Ectodermal cell (in vitro differentiated cells): ENCODE data around the gene ESR1.
"Not testable (repeated sequence)": the region's sequence is repeated elsewhere in the genome, so short reads cannot be mapped to it uniquely, and the experiment has no call there.

Source experiments
- H3K27ac ChIP-seq: 2 replicates; pipeline ENCODE4 v1.7.0; 2013; ENCODE audit warnings: mild to moderate bottlenecking, low read depth, low read length; ENCODE audit not compliant: insufficient read depth, poor library complexity, severe bottlenecking
- H3K27me3 ChIP-seq: 2 replicates; pipeline ENCODE4 v1.7.0; 2013; ENCODE audit warnings: mild to moderate bottlenecking, low read length; ENCODE audit not compliant: insufficient read depth, control insufficient read depth, poor library complexity, severe bottlenecking
- H3K36me3 ChIP-seq: one replicate; pipeline ENCODE4 v1.7.0; 2013; ENCODE audit warnings: low read length; ENCODE audit not compliant: control insufficient read depth, insufficient read depth
- H3K4me1 ChIP-seq: one replicate; pipeline ENCODE4 v1.7.0; 2013; ENCODE audit warnings: low read length; ENCODE audit not compliant: control insufficient read depth, insufficient read depth
- H3K4me3 ChIP-seq: 2 replicates; pipeline ENCODE4 v1.7.0; 2013; ENCODE audit warnings: low read depth, low read length, control low read depth; ENCODE audit not compliant: insufficient read depth
- H3K9me3 ChIP-seq: 2 replicates; pipeline ENCODE4 v1.7.0; 2013; ENCODE audit warnings: mild to moderate bottlenecking, low read length, moderate library complexity; ENCODE audit not compliant: control insufficient read depth
- WGBS, 2 experiments: methylation state at CpG; one replicate each; pipeline ENCODE4 v1.1.7; 2013; ENCODE audit warnings: missing lambda C conversion rate in 2 of 2; 5-methylcytosine and 5-hydroxymethylcytosine counted together

The ESR1 gene

DNA sequence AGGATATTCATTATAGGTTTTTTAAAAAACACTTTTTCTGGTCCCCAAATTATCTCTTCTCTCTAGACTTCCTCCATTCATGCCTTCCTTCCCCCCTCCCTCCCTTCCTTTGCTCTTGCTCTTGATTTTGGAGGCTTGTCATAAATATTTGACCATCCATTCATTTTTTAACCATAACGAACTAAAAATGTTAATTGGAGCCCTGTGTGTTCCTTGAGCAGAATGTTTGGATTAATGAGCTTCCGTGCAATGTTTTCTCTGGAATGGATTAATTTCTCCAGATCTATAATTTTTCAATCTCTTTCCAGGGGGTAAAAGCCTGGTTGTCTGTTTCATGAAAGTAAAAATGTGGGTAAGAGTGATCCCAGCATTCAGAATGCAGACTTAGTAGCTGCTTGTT, 155.5 kb downstream of the ESR1 start:
- no peak overlapping the region for H3K4me3 ChIP-seq
- no peaks in the 10 kb centered on the region for H3K27me3 ChIP-seq
- H3K4me1 ChIP-seq, result no peaks in the 10 kb centered on the region
- WGBS, 2 experiments, result 91 to 100% methylated on average over 1 to 2 of the region's 2 CpGs
- H3K27ac ChIP-seq, result no peak overlapping the region
- no peaks in the 10 kb centered on the region for H3K36me3 ChIP-seq
- no peaks in the 10 kb centered on the region for H3K9me3 ChIP-seq

- not testable (repeated sequence) for H3K27me3 ChIP-seq, H3K4me3 ChIP-seq, H3K27ac ChIP-seq, H3K9me3 ChIP-seq, H3K4me1 ChIP-seq, H3K36me3 ChIP-seq
- 92 to 99% methylated on average over 4 of the region's 4 CpGs for WGBS, 2 experiments
Measured at GRCh38 chr6:151964412-151964811, 156.9 kb downstream of the ESR1 start.

DNA sequence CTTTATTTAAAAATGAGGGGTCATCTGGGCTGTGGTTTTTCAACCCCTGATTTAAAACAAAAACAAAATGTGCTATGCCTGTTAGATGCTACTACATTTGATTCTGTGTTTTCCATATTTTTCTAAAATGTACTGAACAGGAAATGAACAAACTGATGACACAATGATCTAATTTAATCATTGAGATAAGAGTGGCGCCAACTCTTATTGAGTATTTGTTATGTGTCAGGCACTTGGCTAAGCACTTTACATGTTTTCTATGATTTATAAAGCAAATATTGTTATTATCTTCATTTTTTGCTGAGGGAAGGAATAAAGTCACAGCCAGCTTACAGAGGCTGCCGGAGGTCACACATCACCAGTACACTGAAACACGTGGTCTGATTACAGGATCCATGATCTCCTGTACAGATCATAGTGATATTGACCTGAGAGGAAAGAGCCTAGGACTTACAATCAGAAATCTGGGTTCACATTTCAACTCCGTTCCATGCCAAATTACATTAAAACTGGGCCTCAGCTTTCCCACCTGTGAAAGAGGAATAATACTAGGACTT, 166.7 kb downstream of the ESR1 start:
- Histone ChIP-seq H3K9me3 (no peaks in the 10 kb centered on the region), H3K4me3 (no peak overlapping the region), H3K27me3 (no peaks in the 10 kb centered on the region), H3K27ac (no peak overlapping the region), H3K36me3 (no peaks in the 10 kb centered on the region), H3K4me1 (no peaks in the 10 kb centered on the region)
- 95% methylated on average over 3 to 4 of the region's 4 CpGs for WGBS, 2 experiments

GRCh38 chr6:151975795-151976194, 168.3 kb downstream of the ESR1 start:
- Histone ChIP-seq H3K4me3 (no peak overlapping the region), H3K27ac (no peak overlapping the region), H3K36me3 (no peaks in the 10 kb centered on the region), H3K27me3 (no peaks in the 10 kb centered on the region), H3K9me3 (no peaks in the 10 kb centered on the region), H3K4me1 (no peaks in the 10 kb centered on the region)
- WGBS, 2 experiments, result 86 to 90% methylated on average over 1 of the region's 1 CpG

DNA sequence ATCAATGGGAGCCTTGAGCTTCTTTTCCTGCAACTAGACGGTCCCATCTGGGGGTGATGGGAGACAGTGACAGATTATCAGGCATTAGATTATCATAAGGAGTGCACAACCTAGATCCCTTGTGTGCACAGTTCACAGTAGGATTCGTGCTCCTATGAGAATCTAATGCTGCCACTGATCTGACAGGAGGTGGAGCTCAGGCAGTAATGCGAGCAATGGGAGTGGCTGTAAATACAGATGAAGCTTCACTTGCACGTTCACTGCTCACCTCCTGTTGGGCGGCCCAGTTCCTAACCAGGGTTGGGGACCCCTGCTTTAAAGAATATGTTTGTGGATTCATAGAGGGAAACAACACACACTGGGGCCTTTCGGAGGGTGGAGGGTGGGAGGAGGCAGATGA, 180.7 kb downstream of the ESR1 start:
- not testable (repeated sequence) for H3K27me3 ChIP-seq, H3K9me3 ChIP-seq, H3K4me3 ChIP-seq, H3K4me1 ChIP-seq, H3K36me3 ChIP-seq, H3K27ac ChIP-seq
- 70 to 79% methylated on average over 5 to 6 of the region's 6 CpGs for WGBS, 2 experiments

- Histone ChIP-seq H3K9me3 (no peaks in the 10 kb centered on the region), H3K4me1 (no peaks in the 10 kb centered on the region), H3K36me3 (no peaks in the 10 kb centered on the region), H3K27me3 (no peaks in the 10 kb centered on the region), H3K27ac (no peak overlapping the region), H3K4me3 (no peak overlapping the region)
- WGBS, 2 experiments, result 96% methylated on average over 4 to 5 of the region's 5 CpGs
Measured at GRCh38 chr6:151992091-151992490, 184.6 kb downstream of the ESR1 start.

- 89 to 92% methylated on average over 3 of the region's 3 CpGs for WGBS, 2 experiments
- H3K4me1 ChIP-seq, result no peaks in the 10 kb centered on the region
- H3K9me3 ChIP-seq, result no peaks in the 10 kb centered on the region
Measured at GRCh38 chr6:151993364-151993763, 185.9 kb downstream of the ESR1 start.

DNA sequence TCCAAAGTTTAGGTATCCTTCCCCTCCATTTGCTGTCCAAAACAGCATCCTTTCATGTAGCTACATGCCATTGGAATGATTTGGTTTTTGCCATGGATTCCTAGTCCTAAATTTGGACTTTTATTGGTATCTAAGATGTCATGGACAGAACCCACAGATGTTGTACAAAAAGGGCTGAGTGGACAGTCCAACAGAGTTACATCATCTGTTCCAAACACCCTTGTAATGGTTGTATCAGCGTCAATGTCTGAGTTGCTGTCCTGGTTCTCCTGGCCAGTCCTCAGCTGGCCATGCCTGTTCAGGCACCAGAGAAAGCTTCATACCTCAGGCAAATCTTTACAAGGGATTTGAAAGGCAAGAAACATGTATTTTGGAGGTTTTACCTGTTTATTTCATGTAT, 191.3 kb downstream of the ESR1 start:
- WGBS, 2 experiments, result 98 to 100% methylated on average over 1 of the region's 1 CpG
- H3K4me1 ChIP-seq, result no peaks in the 10 kb centered on the region
- no peak overlapping the region for H3K27ac ChIP-seq
- H3K36me3 ChIP-seq, result no peaks in the 10 kb centered on the region
- H3K9me3 ChIP-seq, result no peaks in the 10 kb centered on the region
- H3K4me3 ChIP-seq, result no peak overlapping the region
- H3K27me3 ChIP-seq, result no peaks in the 10 kb centered on the region

More at GRCh38 chr6:151993364-151993763, 185.9 kb downstream of the ESR1 start:
- H3K36me3 ChIP-seq, result no peaks in the 10 kb centered on the region
- no peak overlapping the region for H3K27ac ChIP-seq
- H3K4me3 ChIP-seq, result no peak overlapping the region
- H3K27me3 ChIP-seq, result no peaks in the 10 kb centered on the region

DNA sequence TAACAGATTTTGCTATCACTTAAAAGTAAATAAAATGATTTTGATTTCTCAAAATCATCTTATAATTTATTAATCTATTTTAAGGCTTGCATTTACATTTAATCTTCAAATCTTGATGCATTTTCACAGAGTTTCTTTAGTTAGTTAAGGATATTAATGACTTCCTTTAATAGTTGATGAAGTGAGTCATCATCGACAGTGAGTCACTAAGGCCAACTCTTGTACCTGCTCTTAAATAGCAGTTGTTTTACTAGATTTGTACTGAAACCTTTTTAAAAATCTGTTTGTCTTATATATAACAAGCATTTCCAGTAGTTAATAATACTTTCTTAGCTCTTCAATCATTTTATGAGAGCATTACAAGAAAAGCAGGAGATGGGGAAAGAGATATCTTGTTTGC, 191.7 kb downstream of the ESR1 start:
- Histone ChIP-seq H3K27me3 (no peaks in the 10 kb centered on the region), H3K4me3 (no peak overlapping the region), H3K36me3 (no peaks in the 10 kb centered on the region), H3K4me1 (no peaks in the 10 kb centered on the region), H3K27ac (no peak overlapping the region), H3K9me3 (no peaks in the 10 kb centered on the region)
- 90 to 100% methylated on average over 1 of the region's 1 CpG for WGBS, 2 experiments

GRCh38 chr6:152001408-152001807, 193.9 kb downstream of the ESR1 start:
- no peaks in the 10 kb centered on the region for H3K36me3 ChIP-seq
- no peaks in the 10 kb centered on the region for H3K4me1 ChIP-seq
- H3K9me3 ChIP-seq, result no peaks in the 10 kb centered on the region
- H3K27ac ChIP-seq, result no peak overlapping the region
- H3K27me3 ChIP-seq, result no peaks in the 10 kb centered on the region
- no peak overlapping the region for H3K4me3 ChIP-seq

DNA sequence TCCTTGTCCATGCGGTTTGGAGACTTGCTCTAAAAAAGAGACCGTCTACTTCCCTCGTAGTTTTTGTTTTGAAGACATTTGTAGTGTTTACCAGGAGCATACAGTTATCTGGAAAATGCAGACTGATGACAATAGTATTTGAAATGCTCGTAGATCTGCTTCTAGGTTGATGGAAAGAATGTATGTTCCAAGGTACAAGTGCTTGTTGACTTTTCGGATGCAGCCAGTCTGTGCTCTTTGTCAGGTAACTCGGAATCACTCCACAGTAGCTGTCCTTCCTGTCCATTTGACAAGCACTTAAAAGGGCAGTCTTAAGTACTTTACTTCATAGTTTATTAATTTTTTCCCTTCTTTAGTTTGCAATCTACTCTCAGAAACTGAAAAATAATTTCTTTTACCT, 194.8 kb downstream of the ESR1 start:
- 95% methylated on average over 6 of the region's 6 CpGs for WGBS, 2 experiments
- Histone ChIP-seq H3K9me3 (no peaks in the 10 kb centered on the region), H3K4me3 (no peak overlapping the region), H3K4me1 (no peaks in the 10 kb centered on the region), H3K27ac (no peak overlapping the region), H3K36me3 (no peaks in the 10 kb centered on the region), H3K27me3 (no peaks in the 10 kb centered on the region)
